C4-2B (cell line): ENCODE measurements around the gene MOGAT1.

ENCODE experiments used
- H3K27ac ChIP-seq: fragments of 450-650 bp; 2 replicates; pipeline ENCODE4 v1.5.1; 2017
- CTCF ChIP-seq: fragments of 450-650 bp; conservative IDR thresholded peaks from 2 replicates; pipeline ENCODE4 v1.5.1; 2017; ENCODE audit warnings: mild to moderate bottlenecking
- ZFX ChIP-seq: fragments of 450-650 bp; IDR thresholded peaks from 2 replicates; pipeline ENCODE4 v1.6.1; 2017

The MOGAT1 gene

GRCh38 chr2:222734703-222735014, 63.2 kb downstream of the MOGAT1 start:
- TF ChIP-seq CTCF (no peak), ZFX (no peak)
- no peak overlapping the region for H3K27ac ChIP-seq

- TF ChIP-seq CTCF, result no peak
- no peak for TF ChIP-seq ZFX
- no peak overlapping the region for H3K27ac ChIP-seq
Measured at GRCh38 chr2:222736301-222736700, 64.8 kb downstream of the MOGAT1 start.

- H3K27ac ChIP-seq, result no peak overlapping the region
- TF ChIP-seq ZFX, result no peak
- no peak for TF ChIP-seq CTCF
Measured at GRCh38 chr2:222736924-222737323, 65.5 kb downstream of the MOGAT1 start.

GRCh38 chr2:222738312-222738711, 66.9 kb downstream of the MOGAT1 start:
- TF ChIP-seq ZFX, result no peak
- no peak for TF ChIP-seq CTCF
- no peak overlapping the region for H3K27ac ChIP-seq

GRCh38 chr2:222738809-222739208, 67.4 kb downstream of the MOGAT1 start:
- H3K27ac ChIP-seq, result no peak overlapping the region

GRCh38 chr2:222739939-222740338, 68.5 kb downstream of the MOGAT1 start:
- TF ChIP-seq ZFX, result no peak
- no peak for TF ChIP-seq CTCF

More at GRCh38 chr2:222738809-222739208, 67.4 kb downstream of the MOGAT1 start:
- TF ChIP-seq CTCF (no peak), ZFX (no peak)

GRCh38 chr2:222743251-222743812, 71.9 kb downstream of the MOGAT1 start:
- H3K27ac ChIP-seq, result no peak overlapping the region
- TF ChIP-seq CTCF (no peak), ZFX (no peak)

More at GRCh38 chr2:222739939-222740338, 68.5 kb downstream of the MOGAT1 start:
- H3K27ac ChIP-seq, result no peak overlapping the region
